ENCODE measurements around the gene GATD1.

DNA sequence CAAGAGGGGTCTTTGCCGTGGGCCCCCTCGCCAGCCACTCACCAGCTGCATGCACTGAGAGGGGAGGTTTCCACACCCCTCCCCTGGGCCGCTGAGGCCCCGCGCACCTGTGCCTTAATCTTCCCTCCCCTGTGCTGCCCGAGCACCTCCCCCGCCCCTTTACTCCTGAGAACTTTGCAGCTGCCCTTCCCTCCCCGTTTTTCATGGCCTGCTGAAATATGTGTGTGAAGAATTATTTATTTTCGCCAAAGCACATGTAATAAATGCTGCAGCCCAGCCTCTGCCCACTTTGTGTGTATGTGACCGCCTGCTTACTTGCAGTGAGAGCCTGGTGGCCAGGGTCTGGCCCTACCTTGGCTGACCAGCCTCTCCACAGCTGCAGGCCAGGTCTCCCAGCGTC, 47.7 kb upstream of the GATD1 start:
- no peak for TF ChIP-seq CTCF (IDR thresholded peaks at IDR 0.05)
- no peak for TF ChIP-seq POLR2A (IDR thresholded peaks at IDR 0.05)
- TF ChIP-seq EP300 (IDR thresholded peaks at IDR 0.05; ENCODE audit: low read depth), result no peak
- no peak for TF ChIP-seq POLR2AphosphoS5 (IDR thresholded peaks at IDR 0.05)
